Endodermal cell (in vitro differentiated cells): ENCODE data around the gene TBC1D1. TPM values are rescaled to one million over a fixed set of nuclear protein-coding genes. Genes with fewer than 3 reads are reported as not detected.

Source experiments
- DNase-seq: peaks from one replicate; pipeline ENCODE4 v3.0.0-alpha.2; 2017
- H3K27ac ChIP-seq: 2 replicates; pipeline ENCODE4 v1.5.1; 2013; ENCODE audit warnings: mild to moderate bottlenecking, low read depth, low read length, moderate library complexity
- H3K27me3 ChIP-seq: 2 replicates; pipeline ENCODE4 v1.6.1; 2013; ENCODE audit warnings: mild to moderate bottlenecking, low read length, moderate library complexity; ENCODE audit not compliant: insufficient read depth, control insufficient read depth, poor library complexity, severe bottlenecking
- H3K36me3 ChIP-seq: 2 replicates; pipeline ENCODE4 v1.7.0; 2013; ENCODE audit warnings: mild to moderate bottlenecking, low read length, moderate library complexity; ENCODE audit not compliant: control insufficient read depth, insufficient read depth
- H3K4me1 ChIP-seq: one replicate; pipeline ENCODE4 v1.7.0; 2013; ENCODE audit warnings: low read length; ENCODE audit not compliant: control insufficient read depth, insufficient read depth
- H3K4me3 ChIP-seq: 2 replicates; pipeline ENCODE4 v1.5.1; 2013; ENCODE audit warnings: mild to moderate bottlenecking, low read length, moderate library complexity
- H3K9ac ChIP-seq: 2 replicates; pipeline ENCODE4 v1.6.1; 2013; ENCODE audit warnings: mild to moderate bottlenecking, low read length, moderate library complexity; ENCODE audit not compliant: poor library complexity, severe bottlenecking; ENCODE audit errors: extremely low read depth
- H3K9me3 ChIP-seq: 2 replicates; pipeline ENCODE4 v1.6.1; 2013; ENCODE audit warnings: mild to moderate bottlenecking, low read length, moderate library complexity; ENCODE audit not compliant: control insufficient read depth
- H3K27ac Mint-ChIP-seq: 2 replicates; pipeline ENCODE4 v1.8.0; 2020; ENCODE audit warnings: mixed read lengths
- H3K27me3 Mint-ChIP-seq: 2 replicates; pipeline ENCODE4 v1.8.0; 2021; ENCODE audit warnings: mild to moderate bottlenecking, mixed read lengths; ENCODE audit not compliant: insufficient read depth
- H3K36me3 Mint-ChIP-seq: 2 replicates; pipeline ENCODE4 v1.8.0; 2020; ENCODE audit warnings: low read depth, mixed read lengths
- H3K4me1 Mint-ChIP-seq: 2 replicates; pipeline ENCODE4 v1.8.0; 2020; ENCODE audit warnings: mixed read lengths
- H3K4me3 Mint-ChIP-seq: 2 replicates; pipeline ENCODE4 v1.8.0; 2020; ENCODE audit warnings: mild to moderate bottlenecking, moderate library complexity, mixed read lengths
- H3K9me3 Mint-ChIP-seq: 2 replicates; pipeline ENCODE4 v1.8.0; 2020; ENCODE audit warnings: mild to moderate bottlenecking, mixed read lengths
- CTCF ChIP-seq: fragments of 200-600 bp; sonication (generic); conservative IDR thresholded peaks from 2 replicates; pipeline ENCODE4 v1.5.0; 2021; ENCODE audit warnings: antibody characterized with exemption, mild to moderate bottlenecking
- WGBS, 2 experiments: methylation state at CpG; one replicate each; pipeline versions ENCODE4 v1.1.5 to v1.1.7; 2013; ENCODE audit warnings: missing lambda C conversion rate in 2 of 2, mixed read lengths in 1 of 2; ENCODE audit not compliant: insufficient coverage in 1 of 2, insufficient read length in 1 of 2; 5-methylcytosine and 5-hydroxymethylcytosine counted together
- long read RNA-seq, 4 experiments: library from polyadenylated mRNA in 2 of 4; library from RNA in 1 of 4; library from capped mRNA in 1 of 4; stranded (forward) in 3 of 4; unstranded in 1 of 4; transcript quantifications; one replicate each; pipeline ENCODE4 v2.0.0, GENCODE V29; 2020 to 2021; ENCODE audit warnings: inconsistent platforms in 1 of 4
- polyA plus RNA-seq, 2 experiments: library from polyadenylated mRNA; stranded (reverse); fragments of 50-300 nt; gene quantifications; one replicate each; pipeline ENCODE4 v1.2.3, GENCODE V29; 2013
- total RNA-seq, 2 donors: library from RNA; stranded (reverse); fragmentation: NEBNext Ultra II Directional in 1 of 2; extraction: Animal tissue kit (Norgen Biotek cat#: 25700) in 1 of 2; gene quantifications; 2 replicates in 1 of 2; 3 replicates in 1 of 2; pipeline ENCODE4 v1.2.1, GENCODE V29; 2021

Gene TBC1D1
- 100 to 1,000 TPM; 110 to 122 TPM for total RNA-seq
- 101 TPM for polyA plus RNA-seq (2013, experiment 1 of 2)
- 95.2 TPM for polyA plus RNA-seq (2013, experiment 2 of 2)
- long read RNA-seq, experiment 1, transcript TBC1D1-213 (2 exons, 613 nt): major isoform, 6 of 37 reads
- long read RNA-seq, experiment 1, partial matches to known transcripts: 11 of 37 reads
- long read RNA-seq, experiment 1, other reads (novel, unspliced or antisense): 20 of 37 reads
- long read RNA-seq, experiment 2, partial matches to known transcripts: 21 of 111 reads
- long read RNA-seq, experiment 2, other reads (novel, unspliced or antisense): 90 of 111 reads
- long read RNA-seq, experiment 3, full-length matches to known transcripts: 1 of 33 reads
- long read RNA-seq, experiment 3, partial matches to known transcripts: 16 of 33 reads
- long read RNA-seq, experiment 3, other reads (novel, unspliced or antisense): 16 of 33 reads
- long read RNA-seq, experiment 4, partial matches to known transcripts: 2 of 3 reads
- long read RNA-seq, experiment 4, other reads (novel, unspliced or antisense): 1 of 3 reads

DNA sequence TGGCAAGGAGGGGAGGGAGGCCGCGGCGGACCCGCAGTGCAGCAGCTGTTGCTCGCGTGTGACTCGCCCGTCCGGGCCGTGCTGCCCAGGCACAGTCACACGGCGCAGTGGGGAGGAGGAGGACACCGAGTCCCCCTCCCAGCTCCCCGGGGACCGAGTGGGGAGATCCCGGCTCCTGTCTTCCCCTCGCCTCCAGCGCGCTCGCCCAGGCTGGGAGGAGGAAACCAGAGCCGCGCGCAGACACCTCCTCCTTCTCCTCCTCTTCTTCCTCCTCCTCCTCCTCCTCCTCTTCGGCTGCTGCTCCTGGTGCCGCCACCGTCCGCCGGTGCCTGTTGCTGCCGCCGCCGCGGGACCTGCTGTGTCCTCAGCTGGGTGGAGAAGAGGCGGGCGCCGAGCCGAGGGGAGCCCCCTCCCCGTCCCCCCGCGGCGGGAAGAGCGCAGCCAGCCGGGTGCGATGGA, at the start of gene TBC1D1:
TSS of gene TBC1D1 (plus strand) at position 284 of the 459 bp plus-strand sequence. CDS start 11,012 bp downstream, outside the sequence.
- 1% methylated on average over 36 of the region's 43 CpGs; no CpG with 5 or more reads in 1 of the 2 experiments for WGBS, 2 experiments
- peaks cover 80% of the 10 kb centered on the region for H3K27me3 Mint-ChIP-seq

DNA sequence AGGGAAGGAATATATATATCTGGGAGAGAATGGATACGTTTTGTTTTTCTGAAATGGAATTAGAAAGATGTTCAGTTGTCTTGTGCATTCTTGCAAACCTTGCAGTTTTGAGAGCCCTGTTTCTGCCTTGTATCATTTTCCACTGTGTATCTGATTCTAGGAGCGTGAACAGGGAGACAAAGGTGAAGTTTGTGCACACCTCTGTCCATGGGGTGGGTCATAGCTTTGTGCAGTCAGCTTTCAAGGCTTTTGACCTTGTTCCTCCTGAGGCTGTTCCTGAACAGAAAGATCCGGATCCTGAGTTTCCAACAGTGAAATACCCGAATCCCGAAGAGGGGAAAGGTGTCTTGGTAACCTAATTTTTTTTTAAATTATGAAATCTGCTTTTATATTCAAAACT, 46.7 kb upstream of the TBC1D1 start:
- no peaks in the 10 kb centered on the region for H3K4me1 Mint-ChIP-seq
- Histone ChIP-seq H3K27me3 (no peaks in the 10 kb centered on the region), H3K9ac (no peak overlapping the region), H3K27ac (no peak overlapping the region), H3K9me3 (no peaks in the 10 kb centered on the region), H3K36me3 (peaks cover 58% of the 10 kb centered on the region), H3K4me3 (no peak overlapping the region), H3K4me1 (no peaks in the 10 kb centered on the region)
- H3K27me3 Mint-ChIP-seq: no peaks in the 10 kb centered on the region
- no peaks in the 10 kb centered on the region for H3K9me3 Mint-ChIP-seq
- H3K36me3 Mint-ChIP-seq: peaks cover 40% of the 10 kb centered on the region
- TF ChIP-seq CTCF: no peak
- no peak for DNase-seq
- 95 to 100% methylated on average over 2 to 5 of the region's 5 CpGs for WGBS, 2 experiments
- no peak overlapping the region for H3K27ac Mint-ChIP-seq
- H3K4me3 Mint-ChIP-seq: no peak overlapping the region

More for the DNA sequence above, at the start of gene TBC1D1:
- Mint-ChIP-seq H3K9me3 (no peaks in the 10 kb centered on the region), H3K4me3 (peak within 1 kb of the TSS; percentile 56), H3K36me3 (no peaks in the 10 kb centered on the region), H3K27ac (no peak within 1 kb of the TSS), H3K4me1 (peaks cover 7% of the 10 kb centered on the region)
- DNase-seq: peak; percentile 74
- Histone ChIP-seq H3K27ac (no peak within 1 kb of the TSS), H3K36me3 (no peaks in the 10 kb centered on the region), H3K9me3 (no peaks in the 10 kb centered on the region), H3K4me1 (no peaks in the 10 kb centered on the region), H3K9ac (no peak within 1 kb of the TSS), H3K27me3 (peaks cover 86% of the 10 kb centered on the region), H3K4me3 (peak within 1 kb of the TSS; percentile 64)
- no peak for TF ChIP-seq CTCF

- H3K4me1 ChIP-seq: no peaks in the 10 kb centered on the region
- 92 to 100% methylated on average over 2 to 4 of the region's 4 CpGs for WGBS, 2 experiments
- H3K27ac Mint-ChIP-seq: no peak overlapping the region
- no peak overlapping the region for H3K27ac ChIP-seq
- H3K36me3 ChIP-seq: peaks cover 52% of the 10 kb centered on the region
- no peak overlapping the region for H3K4me3 ChIP-seq
- no peaks in the 10 kb centered on the region for H3K4me1 Mint-ChIP-seq
- no peaks in the 10 kb centered on the region for H3K27me3 ChIP-seq
- no peaks in the 10 kb centered on the region for H3K9me3 Mint-ChIP-seq
- no peaks in the 10 kb centered on the region for H3K9me3 ChIP-seq
- peaks cover 36% of the 10 kb centered on the region for H3K36me3 Mint-ChIP-seq
- H3K4me3 Mint-ChIP-seq: no peak overlapping the region
- DNase-seq: no peak
- no peaks in the 10 kb centered on the region for H3K27me3 Mint-ChIP-seq
- H3K9ac ChIP-seq: no peak overlapping the region
- TF ChIP-seq CTCF: no peak
These were observed 45.7 kb upstream of the TBC1D1 start for GRCh38 chr4:37845201-37845600.
